H1 (cell line): Measurements from ENCODE around the gene WDR45. TPM values are rescaled to one million over a fixed set of nuclear protein-coding genes. Genes with fewer than 3 reads are reported as not detected.

ENCODE experiments used
- CTCF ChIA-PET: fragments of 300-600 bp; sonication (Branson Sonifier 250); formaldehyde crosslinking; loops from one replicate; lab custom pipeline; 2021; ENCODE audit not compliant: partially characterized antibody; lab: Charles Lee
- POLR2A ChIA-PET: fragments of 300-600 bp; sonication (Branson Sonifier 250); formaldehyde crosslinking; loops from one replicate; lab custom pipeline; 2021; ENCODE audit warnings: inconsistent platforms; ENCODE audit not compliant: partially characterized antibody; lab: Charles Lee
- DNase-seq, 2 experiments: peaks; one replicate each; pipeline versions ENCODE4 v3.0.0 to v3.0.0-alpha.2; 2010 to 2022; ENCODE audit warnings: low spot score in 2 of 2, low read depth in 1 of 2, mixed read lengths in 1 of 2
- FAIRE-seq: peaks from 2 replicates; lab custom pipeline; 2011; peaks lifted over from hg19 to GRCh38; lab: Jason Lieb, UNC
- H2AFZ ChIP-seq: 2 replicates; pipeline ENCODE4 v1.8.1; 2012; ENCODE audit warnings: low read length, inconsistent platforms
- H2AK5ac ChIP-seq: 2 replicates; pipeline ENCODE4 v1.6.1; 2013; ENCODE audit warnings: low read depth, low read length
- H2BK120ac ChIP-seq: replicated peaks from 2 replicates; pipeline ENCODE3; 2013; ENCODE audit warnings: low read depth, low read length, inconsistent platforms
- H2BK12ac ChIP-seq: 2 replicates; pipeline ENCODE4 v1.6.1; 2013; ENCODE audit warnings: low read depth, low read length
- H2BK15ac ChIP-seq: 2 replicates; pipeline ENCODE4 v1.6.1; 2013; ENCODE audit warnings: low read length
- H2BK20ac ChIP-seq: 2 replicates; pipeline ENCODE4 v1.6.1; 2013; ENCODE audit warnings: low read length
- H2BK5ac ChIP-seq: 2 replicates; pipeline ENCODE4 v1.6.1; 2013; ENCODE audit warnings: low read depth, low read length
- H3K14ac ChIP-seq: 2 replicates; pipeline ENCODE4 v1.6.1; 2013; ENCODE audit warnings: inconsistent platforms; ENCODE audit not compliant: insufficient read length
- H3K18ac ChIP-seq: 2 replicates; pipeline ENCODE4 v1.6.1; 2013; ENCODE audit warnings: low read length; ENCODE audit errors: extremely low read depth
- H3K23ac ChIP-seq: 2 replicates; pipeline ENCODE4 v1.6.1; 2013; ENCODE audit warnings: inconsistent platforms; ENCODE audit not compliant: insufficient read length
- H3K23me2 ChIP-seq: 2 replicates; pipeline ENCODE4 v1.6.1; 2013; ENCODE audit warnings: low read depth, low read length
- H3K27ac ChIP-seq: 2 replicates; pipeline ENCODE4 v1.6.1; 2011; ENCODE audit warnings: low read depth, low read length, inconsistent platforms
- H3K27me3 ChIP-seq, 4 experiments: replicated peaks in 1 of 4; 1 replicate in 1 of 4; 2 replicates in 3 of 4; pipeline versions ENCODE4 v1.6.1 to v1.8.1; 2011 to 2013; ENCODE audit warnings: low read length in 3 of 4, mild to moderate bottlenecking in 3 of 4, inconsistent platforms in 2 of 4, mixed read lengths in 2 of 4, moderate library complexity in 1 of 4; ENCODE audit not compliant: control insufficient read depth in 3 of 4, insufficient read depth in 3 of 4; ENCODE audit errors: extremely low read depth in 1 of 4
- H3K36me3 ChIP-seq, 4 experiments: 2 replicates each; pipeline versions ENCODE4 v1.6.1 to v1.8.1; 2011 to 2013; ENCODE audit warnings: mild to moderate bottlenecking in 4 of 4, low read length in 3 of 4, moderate library complexity in 2 of 4, control low read depth in 1 of 4, inconsistent platforms in 1 of 4; ENCODE audit not compliant: insufficient read depth in 4 of 4, control insufficient read depth in 2 of 4
- H3K4ac ChIP-seq: replicated peaks from 2 replicates; pipeline ENCODE3; 2013; ENCODE audit warnings: low read length, low read depth, mixed read lengths, inconsistent platforms; ENCODE audit not compliant: insufficient read length
- H3K4me1 ChIP-seq, 4 experiments: replicated peaks in 1 of 4; 1 replicate in 1 of 4; 2 replicates in 3 of 4; pipeline versions ENCODE4 v1.6.1 to v1.8.1; 2011 to 2013; ENCODE audit warnings: low read length in 3 of 4, inconsistent platforms in 2 of 4, mixed read lengths in 1 of 4; ENCODE audit not compliant: insufficient read depth in 4 of 4, control insufficient read depth in 3 of 4
- H3K4me2 ChIP-seq, 2 experiments: 2 replicates each; pipeline versions ENCODE4 v1.6.1 to v1.8.1; 2011 to 2013; ENCODE audit warnings: low read depth in 2 of 2, low read length in 2 of 2, control low read depth in 1 of 2, inconsistent platforms in 1 of 2, mild to moderate bottlenecking in 1 of 2; ENCODE audit not compliant: insufficient read depth in 1 of 2
- H3K4me3 ChIP-seq, 4 experiments: fragments of 200-600, 300-600 bp in 1 of 4; sonication (generic), shearing (Covaris generic), sonication (Bioruptor Twin) in 1 of 4; 2 replicates each; pipeline versions ENCODE4 v1.5.1 to v1.8.1; 2011 to 2016; ENCODE audit warnings: low read length in 4 of 4, low read depth in 3 of 4, control low read depth in 2 of 4, inconsistent platforms in 2 of 4, mild to moderate bottlenecking in 2 of 4, mixed read lengths in 1 of 4, moderate library complexity in 1 of 4; ENCODE audit not compliant: insufficient read depth in 2 of 4; ENCODE audit errors: extremely low read depth in 1 of 4
- H3K56ac ChIP-seq: replicated peaks from 2 replicates; pipeline ENCODE3; 2013; ENCODE audit warnings: low read depth, mild to moderate bottlenecking, mixed read lengths, low read length, inconsistent platforms; ENCODE audit not compliant: insufficient read length
- H3K79me1 ChIP-seq: 2 replicates; pipeline ENCODE4 v1.6.1; 2013; ENCODE audit warnings: low read depth, low read length, control low read depth
- H3K79me2 ChIP-seq, 2 experiments: 2 replicates each; pipeline versions ENCODE4 v1.6.1 to v1.8.1; 2012 to 2013; ENCODE audit warnings: low read length in 2 of 2, mild to moderate bottlenecking in 2 of 2, inconsistent platforms in 1 of 2; ENCODE audit not compliant: insufficient read depth in 2 of 2, control insufficient read depth in 1 of 2
- H3K9ac ChIP-seq, 4 experiments: replicated peaks in 1 of 4; 1 replicate in 1 of 4; 2 replicates in 3 of 4; pipeline versions ENCODE4 v1.6.1 to v1.8.1; 2011 to 2013; ENCODE audit warnings: low read depth in 3 of 4, low read length in 3 of 4, control low read depth in 2 of 4, mild to moderate bottlenecking in 2 of 4, moderate library complexity in 2 of 4, inconsistent platforms in 1 of 4; ENCODE audit errors: extremely low read depth in 1 of 4
- H3K9me3 ChIP-seq, 2 experiments: 2 replicates each; pipeline versions ENCODE4 v1.6.1 to v1.8.1; 2012 to 2013; ENCODE audit warnings: mild to moderate bottlenecking in 2 of 2, moderate library complexity in 2 of 2, control low read depth in 1 of 2, inconsistent platforms in 1 of 2, low read depth in 1 of 2, low read length in 1 of 2, mixed read lengths in 1 of 2; ENCODE audit not compliant: insufficient read depth in 2 of 2
- H4K20me1 ChIP-seq, 2 experiments: replicated peaks in 1 of 2; 2 replicates each; pipeline versions ENCODE3 to v1.8.1; 2011 to 2013; ENCODE audit warnings: inconsistent platforms in 2 of 2, low read length in 2 of 2, mild to moderate bottlenecking in 1 of 2; ENCODE audit not compliant: insufficient read depth in 2 of 2, control insufficient read depth in 1 of 2
- H4K5ac ChIP-seq: 2 replicates; pipeline ENCODE4 v1.6.1; 2013; ENCODE audit warnings: low read length, low read depth, mixed read lengths, inconsistent platforms; ENCODE audit not compliant: insufficient read length
- H4K8ac ChIP-seq: 2 replicates; pipeline ENCODE4 v1.8.0; 2013; ENCODE audit warnings: mild to moderate bottlenecking, moderate library complexity, low read length, inconsistent platforms; ENCODE audit not compliant: insufficient read depth; ENCODE audit errors: extremely low read depth
- H4K91ac ChIP-seq: replicated peaks from 2 replicates; pipeline ENCODE3; 2013; ENCODE audit warnings: low read length, mixed read lengths, inconsistent platforms; ENCODE audit not compliant: insufficient read length
- CTCF ChIP-seq, 3 experiments: IDR thresholded peaks; 1 replicate in 2 of 3; 2 replicates in 1 of 3; pipeline versions ENCODE4 v1.5.1 to v1.6.1; 2011; ENCODE audit warnings: low read length in 3 of 3, mild to moderate bottlenecking in 3 of 3, inconsistent platforms in 2 of 3, low read depth in 1 of 3, moderate library complexity in 1 of 3; ENCODE audit not compliant: insufficient read depth in 1 of 3; ENCODE audit errors: control extremely low read depth in 1 of 3
- RAD21 ChIP-seq, 2 experiments: IDR thresholded peaks in 1 of 2; conservative IDR thresholded peaks in 1 of 2; 2 replicates each; pipeline ENCODE4 v1.6.1; 2011; ENCODE audit warnings: low read depth in 2 of 2, low read length in 2 of 2, improper control_type of control experiment in 1 of 2, inconsistent platforms in 1 of 2, mild to moderate bottlenecking in 1 of 2, moderate library complexity in 1 of 2
- TEAD4 ChIP-seq: IDR thresholded peaks from 2 replicates; pipeline ENCODE4 v1.6.1; 2012; ENCODE audit warnings: low read depth, low read length, inconsistent platforms, mixed read lengths
- WGBS, 2 experiments: shearing (Covaris generic) in 1 of 2; methylation state at CpG; one replicate each; pipeline versions ENCODE4 v1.1.6 to v1.1.7; 2013 to 2015; ENCODE audit warnings: low lambda C conversion rate in 2 of 2, mixed read lengths in 2 of 2, inconsistent platforms in 1 of 2, low coverage in 1 of 2, missing lambda C conversion rate in 1 of 2; ENCODE audit not compliant: insufficient replicate concordance in 2 of 2, insufficient coverage in 1 of 2, insufficient read length in 1 of 2; ENCODE audit errors: extremely low coverage in 1 of 2, missing lambda C conversion rate in 1 of 2; 5-methylcytosine and 5-hydroxymethylcytosine counted together
- polyA plus RNA-seq, 7 experiments: library from polyadenylated mRNA; depleted of rRNA in 3 of 7; stranded (reverse) in 5 of 7; unstranded in 2 of 7; fragments of >200 nt in 5 of 7; fragments of 200-250 nt in 2 of 7; gene quantifications; 1 replicate in 5 of 7; 2 replicates in 1 of 7; 4 replicates in 1 of 7; pipeline versions ENCODE4 v1.2.1 to v1.2.3, GENCODE V29; 2011 to 2013; ENCODE audit warnings: missing spikeins in 2 of 7, mixed read lengths in 2 of 7
- total RNA-seq: library from RNA; stranded (reverse); fragmentation: NEBNext Ultra II Directional; extraction: Animal tissue kit (Norgen Biotek cat#: 25700); gene quantifications from 2 replicates; pipeline ENCODE4 v1.2.1, GENCODE V29; 2021

Gene WDR45
- total and polyA plus RNA-seq, 2 of the 8 experiments (the other 6 are each of a cell fraction or from before 2014, with no cell fraction given) = 27.9 to 49.7 TPM

GRCh38 chrX:49075347-49075746 is 4.3 kb downstream of the WDR45 start:
- H2AFZ ChIP-seq = no peak overlapping the region
- H3K23ac ChIP-seq = no peak overlapping the region
- no peak overlapping the region for H4K91ac ChIP-seq
- H3K79me2 ChIP-seq = no peaks in the 10 kb centered on the region
- H3K27me3 ChIP-seq = no peaks in the 10 kb centered on the region
- ChIA-PET POLR2A (no interaction called here), CTCF (interaction anchor here (1.0 kb wide), 1 partner anchor 10 kb away, joined by 4 read pairs; no protein-coding TSS in a partner anchor)
- no peaks in the 10 kb centered on the region; the same call in 1 of the 2 replicates for H3K23me2 ChIP-seq
- H4K8ac ChIP-seq = no peak overlapping the region
- H4K5ac ChIP-seq = no peak overlapping the region
- no peak overlapping the region for H2BK5ac ChIP-seq
- no peak overlapping the region for H3K4me2 ChIP-seq
- no peak overlapping the region for H3K4me3 ChIP-seq
- H2AK5ac ChIP-seq = no peak overlapping the region
- no peak overlapping the region for H2BK12ac ChIP-seq
- no peak for DNase-seq
- peaks cover 0 to 4% (median 0%) of the 10 kb centered on the region in 4 experiments; a peak in 2 of 8 replicates for H3K36me3 ChIP-seq
- no peaks in the 10 kb centered on the region for H3K9me3 ChIP-seq
- H2BK20ac ChIP-seq = no peak overlapping the region
- H2BK15ac ChIP-seq = no peak overlapping the region
- H4K20me1 ChIP-seq = no peaks in the 10 kb centered on the region
- H3K18ac ChIP-seq = no peak overlapping the region
- no peaks in the 10 kb centered on the region for H3K79me1 ChIP-seq
- 96% methylated on average over 10 of the region's 13 CpGs; no CpG with 5 or more reads in 1 of the 2 experiments for WGBS, 2 experiments
- H3K27ac ChIP-seq = no peak overlapping the region
- no peak overlapping the region for H3K9ac ChIP-seq
- peak; percentile 52 for FAIRE-seq
- no peak overlapping the region for H3K56ac ChIP-seq
- no peak for TF ChIP-seq TEAD4
- peak; percentile 24 to 42; a peak in 2 of 4 replicates for TF ChIP-seq RAD21 (IDR thresholded peaks at IDR 0.05 in 1 of 2, conservative IDR thresholded peaks at IDR 0.05 in 1 of 2; ENCODE audit: low read depth in 2 of 2, low read length in 2 of 2)
- peak in 2 of 3 experiments; percentile 37 to 43; a peak in 3 of 4 replicates for TF ChIP-seq CTCF (IDR thresholded peaks at IDR 0.05; ENCODE audit: control extremely low read depth in 1 of 3, insufficient read depth in 1 of 3, low read depth in 1 of 3, low read length in 3 of 3)
- H3K4ac ChIP-seq = no peak overlapping the region
- no peak overlapping the region for H2BK120ac ChIP-seq
- peaks cover 0 to 7% (median 4%) of the 10 kb centered on the region in 4 experiments; a peak in 5 of 7 replicates for H3K4me1 ChIP-seq
- no peak overlapping the region for H3K14ac ChIP-seq
